ENCODE data around the gene SLC26A2. TPM values are rescaled to one million over a fixed set of nuclear protein-coding genes. Genes with fewer than 3 reads are reported as not detected.

Gene SLC26A2
- total RNA-seq, 1 donor from 2014 or later, result 8.3 TPM

DNA sequence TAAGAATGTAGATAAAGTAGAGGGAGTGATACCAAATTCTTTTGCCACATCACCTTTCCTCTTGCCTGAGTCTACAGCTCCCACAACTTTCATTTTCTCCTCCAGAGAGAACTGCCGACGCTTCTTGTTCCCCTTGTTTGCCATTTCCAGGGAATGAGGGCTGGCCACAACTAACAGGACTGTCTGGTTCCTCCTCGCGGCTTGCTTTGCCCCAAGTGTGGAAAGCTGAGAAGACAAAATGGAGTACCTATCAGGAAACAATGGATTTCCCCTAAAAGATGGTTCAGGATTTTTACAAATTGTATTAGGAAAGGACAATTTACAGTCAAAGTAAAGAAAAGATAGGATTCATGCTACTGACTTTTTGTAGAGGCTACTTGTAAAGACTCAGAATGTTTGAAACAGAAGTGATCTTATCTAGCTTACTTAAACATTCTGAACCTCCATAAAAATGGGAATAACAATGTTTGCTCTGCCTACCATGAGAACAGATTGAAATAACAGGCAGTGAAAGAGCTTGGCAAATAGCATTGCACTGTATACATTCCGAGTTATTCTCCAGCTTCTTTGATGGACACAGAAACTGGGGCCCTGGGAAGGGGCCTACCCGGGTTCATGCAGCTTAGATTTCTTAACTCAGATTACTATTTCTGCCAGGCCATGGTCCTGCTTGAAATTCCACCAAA is 35.8 kb downstream of the SLC26A2 start:
- Mint-ChIP-seq H3K9me3 (no peaks in the 10 kb centered on the region), H3K36me3 (ENCODE audit: low read depth) (peaks cover 4% of the 10 kb centered on the region), H3K27ac (no peak overlapping the region), H3K27me3 (no peaks in the 10 kb centered on the region), H3K4me1 (peaks cover 14% of the 10 kb centered on the region), H3K4me3 (no peak overlapping the region)
- DNase-seq, result no peak
- intact Hi-C loops (cut with micrococcal nuclease), result no loop called here

DNA sequence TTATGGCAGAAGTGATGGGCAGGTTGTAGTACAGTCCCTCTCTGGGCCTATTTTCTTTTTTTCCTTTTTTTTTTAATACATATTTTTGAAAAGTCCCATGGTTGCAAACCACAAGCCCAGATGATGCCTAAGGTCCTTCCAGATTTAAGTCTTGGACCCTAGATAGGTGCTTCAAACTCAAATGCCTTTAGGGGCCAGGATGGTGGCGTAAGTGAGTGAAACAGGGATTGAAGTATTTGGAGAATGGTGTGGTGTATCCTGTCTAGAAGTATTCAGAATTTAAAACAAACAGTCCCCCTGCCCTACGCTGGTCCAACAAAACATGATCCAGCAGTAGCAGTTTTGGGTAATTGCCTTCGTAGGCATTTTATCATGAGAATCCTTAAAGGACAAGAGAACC is 37.7 kb downstream of the SLC26A2 start:
- Mint-ChIP-seq H3K4me3 (no peak overlapping the region), H3K27ac (no peak overlapping the region), H3K4me1 (peaks cover 31% of the 10 kb centered on the region), H3K9me3 (no peaks in the 10 kb centered on the region), H3K27me3 (no peaks in the 10 kb centered on the region), H3K36me3 (ENCODE audit: low read depth) (peaks cover 16% of the 10 kb centered on the region)
- intact Hi-C loops (cut with micrococcal nuclease), result no loop called here
- DNase-seq, result no peak

DNA sequence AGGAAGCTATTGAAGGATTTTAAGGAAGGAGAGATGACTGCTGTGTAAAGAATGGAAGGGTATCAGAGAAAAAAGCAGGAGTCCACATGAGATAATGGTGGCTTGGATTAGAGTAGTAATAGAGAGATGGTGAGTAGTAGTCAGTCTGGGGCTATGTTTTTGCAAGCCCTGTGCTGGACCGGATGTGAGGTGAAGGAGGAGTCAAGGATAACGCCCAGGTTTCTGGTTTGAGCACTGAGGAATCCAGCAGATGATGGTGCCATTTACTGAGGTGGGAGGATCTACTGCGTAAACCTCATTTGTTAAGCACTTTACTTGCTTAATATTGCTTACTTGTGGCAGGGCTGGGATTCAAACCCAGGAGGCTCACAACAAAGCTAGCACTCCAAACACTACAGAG is 38.8 kb downstream of the SLC26A2 start:
- H3K4me1 Mint-ChIP-seq, result peaks cover 38% of the 10 kb centered on the region
- H3K27me3 Mint-ChIP-seq, result no peaks in the 10 kb centered on the region
- H3K27ac Mint-ChIP-seq, result peak overlapping the region; percentile 88
- DNase-seq, result no peak
- peak overlapping the region; percentile 86 for H3K4me3 Mint-ChIP-seq
- no peaks in the 10 kb centered on the region for H3K9me3 Mint-ChIP-seq
- peaks cover 23% of the 10 kb centered on the region for H3K36me3 Mint-ChIP-seq (ENCODE audit: low read depth)
- intact Hi-C loops (cut with micrococcal nuclease), result no loop called here

DNA sequence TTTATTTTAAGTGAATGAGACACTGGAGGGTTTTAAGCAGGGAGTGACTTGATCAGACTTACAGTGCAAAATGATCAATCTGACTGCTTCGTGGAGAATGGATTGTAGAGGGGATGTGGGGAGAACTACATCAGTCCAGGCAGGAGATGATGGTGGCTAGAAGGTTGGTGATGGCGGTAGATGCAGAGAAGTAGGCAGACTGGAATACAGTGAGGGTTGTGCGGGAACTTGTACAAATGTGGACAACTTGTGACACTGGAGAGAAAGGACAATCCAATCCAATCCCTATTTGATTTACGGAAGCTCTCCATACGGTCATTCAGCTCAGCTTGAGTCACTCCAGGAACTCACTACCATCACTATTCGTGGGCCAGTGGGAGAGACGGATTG is 39.3 kb downstream of the SLC26A2 start:
- intact Hi-C loops (cut with micrococcal nuclease), result loop anchor here (2.0 to 10.0 kb wide), 5 partner anchors 215 to 455 kb away; partner anchors contain the start of genes CD74, PPARGC1B and TCOF1
- Mint-ChIP-seq H3K9me3 (no peaks in the 10 kb centered on the region), H3K27me3 (no peaks in the 10 kb centered on the region), H3K36me3 (ENCODE audit: low read depth) (peaks cover 26% of the 10 kb centered on the region), H3K27ac (peak overlapping the region; percentile 88), H3K4me1 (peaks cover 40% of the 10 kb centered on the region), H3K4me3 (peak overlapping the region; percentile 86)
- DNase-seq, result no peak

DNA sequence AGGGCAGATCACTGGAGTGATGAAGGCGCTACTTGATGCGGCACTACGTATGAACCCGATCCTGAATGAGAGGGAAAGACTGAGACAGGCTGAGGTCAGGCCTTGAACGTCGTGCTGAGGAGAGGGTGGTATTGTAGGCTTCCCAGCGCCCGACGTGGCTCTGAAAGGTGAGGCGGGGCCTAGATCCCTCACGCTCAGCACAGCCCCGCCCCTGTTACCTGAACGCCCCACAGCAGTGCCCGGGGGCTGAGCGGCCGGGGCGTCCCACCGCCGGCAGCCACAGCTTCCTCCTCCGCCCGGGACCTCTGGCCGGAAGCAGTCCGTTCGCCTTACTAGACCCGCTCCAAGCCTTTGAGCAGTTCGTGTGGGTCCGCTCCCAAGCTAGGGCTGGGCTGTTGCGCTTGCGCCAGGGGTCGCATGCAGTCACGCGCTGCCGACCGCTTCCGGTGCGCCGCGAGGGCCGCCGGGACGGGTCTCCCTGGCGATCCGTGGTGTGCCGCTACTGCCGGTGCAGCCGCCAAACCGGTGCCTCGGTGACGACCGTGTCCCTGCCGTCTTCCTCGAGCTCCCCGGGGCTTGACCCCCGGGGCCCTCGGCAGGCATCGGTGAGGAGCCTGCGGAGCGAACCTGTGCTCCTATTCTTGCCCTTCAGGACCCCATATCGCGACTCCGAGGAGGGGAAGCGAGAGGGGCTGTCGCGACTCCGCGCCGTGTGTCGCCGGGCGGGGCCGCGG is 39.9 kb downstream of the SLC26A2 start, which contains the start of the genes HMGXB3 and TIGD6:
Gene HMGXB3 (plus strand): TSS at position 484 of the 734 bp plus-strand sequence. CDS start 4,114 bp downstream, outside the sequence.
Gene TIGD6 (minus strand): TSS at position 399 of the 734 bp plus-strand sequence. CDS start 4,306 bp downstream, outside the sequence.
- peak; percentile 96 for DNase-seq
- peaks cover 41% of the 10 kb centered on the region for H3K4me1 Mint-ChIP-seq
- intact Hi-C loops (cut with micrococcal nuclease), result loop anchor here (2.0 to 10.0 kb wide), 5 partner anchors 214 to 454 kb away; partner anchors contain the start of genes CD74, PPARGC1B and TCOF1
- peak within 1 kb of the TSS; percentile 86 for H3K4me3 Mint-ChIP-seq
- peaks cover 24% of the 10 kb centered on the region for H3K36me3 Mint-ChIP-seq (ENCODE audit: low read depth)
- H3K9me3 Mint-ChIP-seq, result no peaks in the 10 kb centered on the region
- no peaks in the 10 kb centered on the region for H3K27me3 Mint-ChIP-seq
- H3K27ac Mint-ChIP-seq, result peak within 1 kb of the TSS; percentile 97

DNA sequence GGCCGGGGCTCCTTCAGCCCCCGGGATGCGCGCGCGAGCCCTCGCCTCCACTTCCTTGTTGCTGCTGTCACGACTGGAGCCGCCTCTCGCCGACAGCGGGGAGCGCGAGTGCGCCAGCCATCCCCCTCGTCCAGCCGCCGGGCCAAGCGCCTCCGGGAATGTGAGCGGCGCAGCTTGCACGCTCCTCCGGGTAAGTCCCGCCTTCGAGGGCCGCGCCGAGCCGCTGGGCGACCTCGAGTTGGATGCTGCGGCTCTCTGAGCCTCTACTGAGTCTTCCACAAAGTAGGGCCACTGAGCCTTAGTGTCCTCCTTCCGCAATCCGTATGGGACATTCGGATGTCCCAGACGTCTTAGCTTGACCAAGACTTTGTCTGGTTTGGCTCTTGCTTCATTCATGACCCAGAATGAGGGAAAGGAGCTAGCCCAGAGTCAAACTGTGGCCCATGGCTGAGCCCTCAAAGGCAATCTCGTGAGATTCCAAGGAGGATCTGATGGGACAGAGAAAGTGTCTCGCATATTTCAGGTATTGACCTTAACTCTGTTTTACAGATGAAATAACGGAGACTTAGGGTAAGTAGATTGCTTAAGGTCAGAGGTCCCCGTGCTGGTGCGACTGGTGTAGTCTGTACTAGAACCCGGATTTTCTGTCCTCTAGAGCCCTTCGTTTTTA is 40.6 kb downstream of the SLC26A2 start:
- peaks cover 27% of the 10 kb centered on the region for H3K36me3 Mint-ChIP-seq (ENCODE audit: low read depth)
- no peaks in the 10 kb centered on the region for H3K9me3 Mint-ChIP-seq
- peak overlapping the region; percentile 86 for H3K4me3 Mint-ChIP-seq
- peaks cover 41% of the 10 kb centered on the region for H3K4me1 Mint-ChIP-seq
- H3K27ac Mint-ChIP-seq, result peak overlapping the region; percentile 97
- H3K27me3 Mint-ChIP-seq, result no peaks in the 10 kb centered on the region
- peak; percentile 84 for DNase-seq
- intact Hi-C loops (cut with micrococcal nuclease), result loop anchor here (1.0 to 10.0 kb wide), 6 partner anchors 42 to 454 kb away; partner anchors contain the start of genes CD74, PPARGC1B and TCOF1

DNA sequence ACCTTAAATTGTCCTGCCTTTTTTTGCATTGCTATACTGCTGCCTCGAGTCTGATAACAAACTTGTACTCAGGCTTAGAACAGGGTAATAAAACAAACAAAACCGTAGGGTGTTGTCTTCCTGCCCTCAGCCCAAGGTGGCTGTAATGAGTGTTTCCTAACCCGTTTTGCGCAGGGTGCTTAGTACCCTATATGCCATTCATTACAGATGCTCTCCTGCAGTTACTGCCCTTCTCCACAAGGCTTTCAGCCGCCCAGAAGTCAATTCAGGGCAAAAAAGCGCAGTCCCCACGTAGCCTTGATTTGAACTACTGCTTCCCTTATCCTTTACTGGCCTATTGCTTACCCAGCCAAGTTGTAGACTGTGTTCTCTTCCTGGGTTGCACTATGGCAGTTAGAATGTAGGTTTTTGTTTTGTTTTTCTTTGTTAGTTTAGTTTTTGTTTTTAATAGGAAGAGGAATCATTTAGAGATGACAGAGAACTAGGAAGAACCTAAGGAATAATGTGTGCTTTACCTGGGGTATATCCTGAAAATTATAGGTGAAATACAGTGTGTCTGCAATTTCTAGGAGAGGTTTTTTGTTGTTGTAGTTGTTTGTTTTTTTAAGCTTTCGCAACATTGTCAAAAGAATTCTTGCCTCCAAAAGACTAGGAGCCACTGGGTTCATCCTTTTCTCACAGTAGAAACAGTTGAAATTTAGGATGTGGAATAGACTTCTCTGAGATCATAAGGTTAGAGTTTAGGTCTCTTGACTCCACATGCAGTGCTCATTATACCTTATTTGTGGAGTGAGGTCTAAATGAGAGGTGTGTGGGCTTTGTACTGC is 41.3 kb downstream of the SLC26A2 start:
- no peaks in the 10 kb centered on the region for H3K27me3 Mint-ChIP-seq

DNA sequence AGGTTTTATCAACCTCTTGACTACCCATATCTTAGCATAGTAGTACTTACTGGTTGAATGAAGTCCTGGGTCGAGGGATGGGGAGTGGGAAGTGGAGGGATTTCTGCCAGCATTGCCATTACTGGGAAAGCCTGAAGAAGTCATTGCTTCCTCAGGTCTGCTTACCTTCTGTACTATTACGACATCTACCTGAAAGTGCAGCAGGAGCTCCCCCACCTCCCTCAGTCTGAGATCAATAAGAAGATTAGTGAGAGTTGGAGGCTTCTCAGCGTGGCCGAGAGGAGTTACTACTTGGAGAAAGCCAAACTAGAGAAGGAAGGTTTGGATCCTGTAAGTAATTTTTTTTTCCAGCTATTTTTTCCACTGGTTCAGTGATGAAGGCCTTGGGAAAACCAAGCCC is 45.8 kb downstream of the SLC26A2 start:
- Mint-ChIP-seq H3K27me3 (no peaks in the 10 kb centered on the region), H3K36me3 (ENCODE audit: low read depth) (peaks cover 69% of the 10 kb centered on the region), H3K27ac (no peak overlapping the region), H3K9me3 (no peaks in the 10 kb centered on the region), H3K4me1 (peaks cover 37% of the 10 kb centered on the region), H3K4me3 (no peak overlapping the region)
- intact Hi-C loops (cut with micrococcal nuclease), result loop anchor here (10.0 kb wide), 2 partner anchors 208 to 448 kb away; no protein-coding TSS in a partner anchor
- no peak for DNase-seq

More for the DNA sequence above, 41.3 kb downstream of the SLC26A2 start:
- H3K27ac Mint-ChIP-seq, result peak overlapping the region; percentile 97
- H3K4me1 Mint-ChIP-seq, result peaks cover 41% of the 10 kb centered on the region
- peak overlapping the region; percentile 86 for H3K4me3 Mint-ChIP-seq
- peak; percentile 90 for DNase-seq
- H3K36me3 Mint-ChIP-seq (ENCODE audit: low read depth), result peaks cover 34% of the 10 kb centered on the region
- no peaks in the 10 kb centered on the region for H3K9me3 Mint-ChIP-seq
- intact Hi-C loops (cut with micrococcal nuclease), result loop anchor here (1.0 to 10.0 kb wide), 6 partner anchors 43 to 453 kb away; partner anchors contain the start of genes CD74, PPARGC1B and TCOF1

DNA sequence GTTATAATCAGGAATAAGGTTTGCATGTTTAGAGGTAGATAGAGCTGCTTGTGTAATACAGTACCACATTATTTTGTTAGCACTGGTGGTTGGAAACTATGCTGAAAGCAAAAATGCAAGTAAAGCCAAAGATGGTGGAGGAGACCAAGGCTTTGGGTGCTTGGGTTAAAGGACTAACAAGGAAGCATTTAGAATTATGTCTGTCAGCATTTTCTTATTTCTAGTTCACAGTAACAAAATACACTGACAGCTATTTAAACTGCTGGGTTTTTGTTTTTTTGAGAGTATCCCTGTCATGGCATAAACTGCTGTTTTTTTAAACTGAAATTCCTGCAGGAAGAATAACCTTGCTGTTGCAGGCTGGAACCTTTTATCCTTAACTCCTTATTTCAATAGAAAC is 46.5 kb downstream of the SLC26A2 start:
- no peaks in the 10 kb centered on the region for H3K9me3 Mint-ChIP-seq

DNA sequence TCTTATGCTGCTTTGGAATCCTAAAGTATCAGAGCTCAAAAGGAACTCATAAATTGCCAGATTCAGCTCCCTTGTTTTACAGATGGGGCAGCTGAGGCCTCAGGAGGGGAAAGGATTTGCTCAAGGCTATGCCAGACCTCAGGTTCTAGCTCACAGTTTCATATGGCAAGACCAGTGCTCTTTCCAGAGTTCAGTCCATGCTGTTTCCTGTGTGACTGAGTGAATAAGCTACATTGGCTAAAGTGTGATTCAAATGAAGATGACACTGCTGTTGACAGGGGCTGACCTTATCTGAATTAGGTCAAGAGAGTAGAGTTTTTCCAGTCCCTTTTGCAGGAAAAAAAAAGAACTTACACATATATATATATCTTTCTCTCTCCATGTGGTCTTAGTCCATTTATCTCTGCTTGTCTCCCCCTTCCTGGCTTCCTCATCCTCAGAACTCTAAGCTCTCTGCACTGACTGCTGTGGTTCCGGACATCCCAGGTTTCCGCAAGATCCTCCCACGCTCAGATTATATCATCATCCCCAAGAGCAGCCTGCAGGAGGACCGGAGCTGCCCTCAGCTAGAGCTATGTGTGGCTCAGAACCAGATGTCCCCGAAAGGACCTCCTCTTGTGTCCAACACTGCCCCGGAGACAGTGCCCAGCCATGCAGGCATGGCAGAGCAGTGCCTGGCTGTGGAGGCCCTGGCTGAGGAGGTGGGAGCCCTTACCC is 49.3 kb downstream of the SLC26A2 start:
- Mint-ChIP-seq H3K4me1 (peaks cover 13% of the 10 kb centered on the region), H3K27me3 (no peaks in the 10 kb centered on the region), H3K27ac (no peak overlapping the region), H3K9me3 (no peaks in the 10 kb centered on the region), H3K36me3 (ENCODE audit: low read depth) (peaks cover 78% of the 10 kb centered on the region), H3K4me3 (no peak overlapping the region)
- no peak for DNase-seq
- intact Hi-C loops (cut with micrococcal nuclease), result loop anchor here (10.0 kb wide), 2 partner anchors 205 to 445 kb away; no protein-coding TSS in a partner anchor

More for the DNA sequence above, 46.5 kb downstream of the SLC26A2 start:
- no peak for DNase-seq
- no peak overlapping the region for H3K4me3 Mint-ChIP-seq
- no peaks in the 10 kb centered on the region for H3K27me3 Mint-ChIP-seq
- H3K36me3 Mint-ChIP-seq (ENCODE audit: low read depth), result peaks cover 69% of the 10 kb centered on the region
- intact Hi-C loops (cut with micrococcal nuclease), result loop anchor here (10.0 kb wide), 2 partner anchors 208 to 448 kb away; no protein-coding TSS in a partner anchor
- H3K4me1 Mint-ChIP-seq, result peaks cover 31% of the 10 kb centered on the region
- no peak overlapping the region for H3K27ac Mint-ChIP-seq

DNA sequence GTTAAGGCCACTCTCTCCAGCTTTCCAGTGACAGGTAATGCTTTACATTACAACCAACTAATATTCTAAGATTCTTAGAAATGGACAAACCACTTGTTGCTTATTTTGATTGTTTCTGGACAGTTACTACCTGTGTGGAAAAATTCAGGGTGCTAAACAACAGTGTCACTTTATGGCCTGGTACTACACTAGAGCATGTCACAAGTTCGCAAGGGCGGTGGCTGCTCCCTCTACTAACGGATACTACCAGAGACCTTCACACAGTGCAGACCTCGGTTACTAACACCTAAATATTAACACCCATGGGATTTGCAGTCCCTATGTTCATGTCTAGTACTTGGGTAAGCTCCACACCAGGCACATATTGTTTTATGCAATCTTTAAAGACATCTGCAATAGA is 53.4 kb downstream of the SLC26A2 start:
- Mint-ChIP-seq H3K36me3 (ENCODE audit: low read depth) (peaks cover 86% of the 10 kb centered on the region), H3K4me1 (peaks cover 5% of the 10 kb centered on the region), H3K4me3 (no peak overlapping the region), H3K27me3 (no peaks in the 10 kb centered on the region), H3K27ac (no peak overlapping the region), H3K9me3 (peaks cover 10% of the 10 kb centered on the region)
- intact Hi-C loops (cut with micrococcal nuclease), result no loop called here
- DNase-seq, result no peak

DNA sequence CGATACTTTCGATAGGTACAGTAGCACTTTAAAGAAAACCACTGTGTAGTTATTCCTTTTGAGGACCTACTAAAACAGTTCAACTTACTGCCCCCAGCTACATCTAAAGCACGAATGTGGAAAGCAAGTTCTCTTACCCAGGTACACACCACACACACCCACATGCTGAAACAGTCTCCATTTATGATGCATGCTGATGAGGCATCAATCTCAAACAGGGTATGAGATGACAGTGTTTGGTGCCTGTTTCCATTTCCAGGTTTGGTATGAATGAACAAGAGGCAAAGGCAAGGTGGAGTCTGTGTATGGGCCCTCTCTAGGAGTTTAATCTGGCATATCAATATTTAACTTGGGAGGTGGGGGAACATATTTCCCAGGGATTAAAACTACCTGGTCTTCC is 53.9 kb downstream of the SLC26A2 start:
- no peak overlapping the region for H3K4me3 Mint-ChIP-seq
- peaks cover 89% of the 10 kb centered on the region for H3K36me3 Mint-ChIP-seq (ENCODE audit: low read depth)
- DNase-seq, result no peak
- no peaks in the 10 kb centered on the region for H3K27me3 Mint-ChIP-seq
- intact Hi-C loops (cut with micrococcal nuclease), result no loop called here
- H3K9me3 Mint-ChIP-seq, result peaks cover 10% of the 10 kb centered on the region
- peaks cover 3% of the 10 kb centered on the region for H3K4me1 Mint-ChIP-seq
- H3K27ac Mint-ChIP-seq, result no peak overlapping the region

All from activated CD4-positive, alpha-beta T cell treated with anti-CD3 and anti-CD28 coated beads, Interleukin-2, amount 10 ng/mL, durations not matched to agents 24 days and 14 days (primary cell).